GM12878 (cell line): ENCODE measurements around the gene PISD. TPM values are rescaled to one million over a fixed set of nuclear protein-coding genes. Genes with fewer than 3 reads are reported as not detected.

Source experiments
- ATAC-seq: fragments of 200-7000 bp; cut with Tn5 transposase; 3 replicates; pipeline ENCODE4 v1.9.1; 2020; ENCODE audit warnings: mild to moderate bottlenecking, moderate library complexity
- BruUV-seq: library from RNA; stranded (reverse); fragments of 400-500 nt; replicated peaks from 2 replicates; lab custom pipeline; 2021; lab: Mats Ljungman, UMichigan
- CTCF ChIA-PET: fragments of 300-600 bp; sonication (Branson Sonifier 250); formaldehyde crosslinking; extraction: SDS; loops from one replicate; lab custom pipeline; 2021; ENCODE audit warnings: inconsistent platforms; lab: Yijun Ruan, JAX
- POLR2A ChIA-PET: fragments of 350-600 bp; formaldehyde crosslinking; extraction: SDS; loops from one replicate; lab custom pipeline; 2021; ENCODE audit warnings: inconsistent platforms; lab: Charles Lee
- RAD21 ChIA-PET: fragments of 300-600 bp; sonication (Branson Sonifier 250); formaldehyde crosslinking; loops from one replicate; lab custom pipeline; 2023; ENCODE audit warnings: antibody characterized with exemption; ENCODE audit not compliant: unreplicated experiment; lab: Charles Lee
- SMC1A ChIA-PET: fragments of 300-600 bp; sonication (Branson Sonifier 250); formaldehyde crosslinking; loops from one replicate; lab custom pipeline; 2023; ENCODE audit not compliant: unreplicated experiment, uncharacterized antibody; lab: Charles Lee
- DNase-seq: peaks from one replicate; pipeline ENCODE4 v3.0.0-alpha.2; 2011; ENCODE audit warnings: low read depth, low spot score
- FAIRE-seq: peaks from 3 replicates; lab custom pipeline; 2011; peaks lifted over from hg19 to GRCh38; lab: Jason Lieb, UNC
- H2AFZ ChIP-seq: 2 replicates; pipeline ENCODE4 v1.6.0; 2011; ENCODE audit warnings: low read depth, low read length, control low read depth; ENCODE audit not compliant: control insufficient read depth
- H3K27ac ChIP-seq: 2 replicates; pipeline ENCODE4 v1.5.1; 2011; ENCODE audit warnings: control low read depth; ENCODE audit not compliant: control insufficient read depth, insufficient read depth
- H3K27me3 ChIP-seq, 2 experiments: replicated peaks in 1 of 2; 2 replicates each; pipeline versions ENCODE4 v1.6.0 to v1.6.1; 2011; ENCODE audit warnings: low read length in 1 of 2; ENCODE audit not compliant: control insufficient read depth in 2 of 2, insufficient read depth in 2 of 2
- H3K36me3 ChIP-seq, 2 experiments: 2 replicates each; pipeline ENCODE4 v1.5.1; 2011; ENCODE audit warnings: low read length in 1 of 2; ENCODE audit not compliant: control insufficient read depth in 2 of 2, insufficient read depth in 2 of 2
- H3K4me1 ChIP-seq: 2 replicates; pipeline ENCODE4 v1.6.1; 2011; ENCODE audit warnings: mild to moderate bottlenecking, low read length, moderate library complexity, mixed read lengths; ENCODE audit not compliant: control insufficient read depth, insufficient read depth
- H3K4me2 ChIP-seq: 2 replicates; pipeline ENCODE4 v1.6.0; 2011; ENCODE audit warnings: control low read depth; ENCODE audit not compliant: control insufficient read depth, insufficient read depth
- H3K4me3 ChIP-seq: fragments of 200-600 bp; sonication (generic); 2 replicates; pipeline ENCODE4 v1.5.1; 2016
- H3K79me2 ChIP-seq: 2 replicates; pipeline ENCODE4 v1.6.0; 2011; ENCODE audit warnings: low read length; ENCODE audit not compliant: control insufficient read depth, insufficient read depth
- H3K9ac ChIP-seq: 2 replicates; pipeline ENCODE4 v1.8.0; 2011; ENCODE audit warnings: low read length, control low read depth, mixed read lengths; ENCODE audit not compliant: control insufficient read depth, insufficient read depth
- H3K9me3 ChIP-seq: replicated peaks from 3 replicates; pipeline ENCODE4 v1.5.1; 2011; ENCODE audit warnings: mild to moderate bottlenecking, low read length; ENCODE audit not compliant: control insufficient read depth, insufficient read depth
- H4K20me1 ChIP-seq: 2 replicates; pipeline ENCODE4 v1.6.0; 2011; ENCODE audit not compliant: control insufficient read depth, insufficient read depth
- BCL3 ChIP-seq: IDR thresholded peaks from 2 replicates; pipeline ENCODE4 v1.6.1; 2011; ENCODE audit warnings: borderline replicate concordance, low read depth, mild to moderate bottlenecking, moderate library complexity, low read length; ENCODE audit not compliant: insufficient read depth, poor library complexity, severe bottlenecking
- CREM ChIP-seq: IDR thresholded peaks from 2 replicates; pipeline ENCODE4 v1.6.1; 2014; ENCODE audit warnings: antibody characterized with exemption, low read depth
- EZH2 ChIP-seq: IDR thresholded peaks from 2 replicates; pipeline ENCODE4 v1.6.1; 2012; ENCODE audit warnings: low read depth, mild to moderate bottlenecking, control low read depth, inconsistent platforms, low read length, borderline replicate concordance; ENCODE audit not compliant: control insufficient read depth
- POLR2A ChIP-seq: IDR thresholded peaks from 2 replicates; pipeline ENCODE4 v1.6.1; 2011; ENCODE audit warnings: low read depth, mild to moderate bottlenecking, low read length
- POLR2AphosphoS2 ChIP-seq: IDR thresholded peaks from 2 replicates; pipeline ENCODE4 v1.6.1; 2011; ENCODE audit warnings: low read depth, mild to moderate bottlenecking, low read length, improper control_type of control experiment, moderate library complexity
- SMAD5 ChIP-seq: IDR thresholded peaks from 2 replicates; pipeline ENCODE4 v1.6.1; 2016; ENCODE audit warnings: antibody characterized with exemption, low read depth
- USF1 ChIP-seq: IDR thresholded peaks from 2 replicates; pipeline ENCODE4 v1.6.1; 2011; ENCODE audit warnings: borderline replicate concordance, low read depth, mild to moderate bottlenecking, moderate library complexity, mixed read lengths, low read length; ENCODE audit not compliant: insufficient read depth; ENCODE audit errors: extremely low read length
- ZZZ3 ChIP-seq: IDR thresholded peaks from 2 replicates; pipeline ENCODE4 v1.6.1; 2011; ENCODE audit warnings: low read depth; ENCODE audit not compliant: control insufficient read depth, insufficient read length
- WGBS: methylation state at CpG from one replicate; pipeline ENCODE4 v1.1.6; 2016; ENCODE audit warnings: low lambda C conversion rate; ENCODE audit not compliant: insufficient replicate concordance, insufficient coverage; ENCODE audit errors: missing lambda C conversion rate; 5-methylcytosine and 5-hydroxymethylcytosine counted together
- in situ Hi-C: fragments of 300-500 bp; cut with MboI; formaldehyde crosslinking; loops from 9 replicates; pipeline ENCODE4 v1.14.3; 2018; ENCODE audit warnings: mixed read lengths
- intact Hi-C: fragments of 100-400 bp; cut with micrococcal nuclease; formaldehyde crosslinking; loops from one replicate; pipeline ENCODE4 v1.14.2; 2022; ENCODE audit not compliant: unreplicated experiment
- polyA plus RNA-seq, 11 experiments: library from polyadenylated mRNA; depleted of rRNA in 4 of 11; unstranded in 6 of 11; stranded (reverse) in 5 of 11; fragments of >200 nt; fragmentation: Nextera tagmentation in 4 of 11; fragmentation: Illumina TruSeq in 1 of 11; extraction: Ambion mirVana in 4 of 11; extraction: Trizol in 1 of 11; gene quantifications; 1 replicate in 1 of 11; 2 replicates in 10 of 11; pipeline versions ENCODE4 v1.2.1 to v1.2.3, GENCODE V29; 2011 to 2016; ENCODE audit warnings: inconsistent platforms in 2 of 11, missing spikeins in 2 of 11, low read depth in 1 of 11
- total RNA-seq, 4 experiments: library from RNA; depleted of rRNA in 3 of 4; stranded (reverse); fragments of >200 nt in 3 of 4; fragmentation: Illumina TruSeq in 1 of 4; extraction: Trizol in 1 of 4; gene quantifications; 2 replicates each; pipeline versions ENCODE4 v1.2.1 to v1.2.3, GENCODE V29; 2013 to 2021

Gene PISD
- total and polyA plus RNA-seq, 10 of the 15 experiments (the other 5 are each of a cell fraction or from before 2014, with no cell fraction given): 25.8 to 62.7 (median 45.8) TPM

- peaks cover 4% of the 10 kb centered on the region for H3K4me1 ChIP-seq
- no peak overlapping the region for H3K27ac ChIP-seq
- WGBS: 88% methylated on average over 19 of the region's 19 CpGs
- CTCF ChIA-PET: no interaction called here
- no TSS peak for BruUV-seq
- H3K27me3 ChIP-seq: no peaks in the 10 kb centered on the region
- in situ Hi-C loops: no loop called here
- H3K9me3 ChIP-seq: no peaks in the 10 kb centered on the region
- no peak overlapping the region for H3K4me3 ChIP-seq
- H3K9ac ChIP-seq: no peak overlapping the region
- peaks cover 6% of the 10 kb centered on the region; the same call in 1 of the 2 replicates for H4K20me1 ChIP-seq
- DNase-seq (no peak), ATAC-seq (no peak), FAIRE-seq (no peak)
- H3K4me2 ChIP-seq: no peak overlapping the region
- RAD21 ChIA-PET: no interaction called here
- H3K36me3 ChIP-seq: peaks cover 27 to 74% of the 10 kb centered on the region in 2 experiments
- intact Hi-C loops: no loop called here
- SMC1A ChIA-PET: no interaction called here
- POLR2A ChIA-PET: no interaction called here
- peaks cover 17% of the 10 kb centered on the region for H3K79me2 ChIP-seq
- H2AFZ ChIP-seq: no peak overlapping the region
- TF ChIP-seq EZH2 (no peak), ZZZ3 (no peak), SMAD5 (no peak), POLR2AphosphoS2 (no peak), USF1 (no peak), POLR2A (peak; percentile 53), BCL3 (peak; percentile 8), CREM (no peak)
These were observed 40.4 kb downstream of the PISD start for GRCh38 chr22:31621507-31622124.
